Activated CD4-positive, alpha-beta T cell treated with anti-CD3 and anti-CD28 coated beads, Interleukin-2, Interleukin-4, amounts not matched to agents 100 ng/mL and 50 ng/mL, durations not matched to agents 16 hours and 8 hours (primary cell): ENCODE measurements around the gene CNIH2.
A peak's percentile ranks its signal among the peaks of the same experiment; 100 is the strongest.
"Not testable (repeated sequence)": the region's sequence is repeated elsewhere in the genome, so short reads cannot be mapped to it uniquely, and the experiment has no call there.

ENCODE experiments used
- DNase-seq: peaks from one replicate; pipeline ENCODE4 v3.0.0-alpha.2; 2020; ENCODE audit warnings: low spot score

Gene CNIH2

DNA sequence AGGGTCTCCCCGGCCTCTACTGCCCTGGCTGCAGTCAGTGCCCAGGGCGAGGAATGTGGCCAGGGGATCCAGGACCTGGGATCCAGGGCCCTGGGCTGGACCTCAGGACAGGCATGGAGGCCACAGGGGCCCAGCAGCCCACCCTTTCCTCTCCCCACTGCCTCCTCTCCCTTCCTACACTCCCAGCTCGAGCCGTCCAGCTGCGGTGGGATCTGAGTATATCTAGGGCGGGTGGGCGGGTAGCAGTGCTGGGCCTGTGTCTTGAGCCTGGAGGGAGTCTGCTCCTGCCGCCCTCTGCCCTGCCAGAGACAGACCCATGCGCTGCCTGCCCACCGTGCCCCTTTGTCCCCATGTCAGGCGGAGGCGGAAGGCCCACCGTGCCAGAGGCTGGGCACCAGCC lies 1.4 kb upstream of the CNIH2 start:
- not testable (repeated sequence) for DNase-seq

DNA sequence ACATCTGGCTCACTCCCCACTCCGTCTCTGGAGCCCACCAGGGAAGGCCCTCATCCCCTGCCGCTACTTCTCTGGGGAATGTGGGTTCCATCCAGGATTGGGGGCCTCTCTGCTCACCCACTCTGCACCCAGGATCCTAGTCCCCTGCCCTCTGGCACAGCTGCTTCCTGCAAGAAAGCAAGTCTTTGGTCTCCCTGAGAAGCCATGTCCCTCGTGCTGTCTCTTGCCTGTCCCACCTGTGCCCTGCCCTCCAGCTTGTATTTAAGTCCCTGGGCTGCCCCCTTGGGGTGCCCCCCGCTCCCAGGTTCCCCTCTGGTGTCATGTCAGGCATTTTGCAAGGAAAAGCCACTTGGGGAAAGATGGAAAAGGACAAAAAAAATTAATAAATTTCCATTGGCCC lies 911 bp upstream of the CNIH2 start:
- not testable (repeated sequence) for DNase-seq

DNA sequence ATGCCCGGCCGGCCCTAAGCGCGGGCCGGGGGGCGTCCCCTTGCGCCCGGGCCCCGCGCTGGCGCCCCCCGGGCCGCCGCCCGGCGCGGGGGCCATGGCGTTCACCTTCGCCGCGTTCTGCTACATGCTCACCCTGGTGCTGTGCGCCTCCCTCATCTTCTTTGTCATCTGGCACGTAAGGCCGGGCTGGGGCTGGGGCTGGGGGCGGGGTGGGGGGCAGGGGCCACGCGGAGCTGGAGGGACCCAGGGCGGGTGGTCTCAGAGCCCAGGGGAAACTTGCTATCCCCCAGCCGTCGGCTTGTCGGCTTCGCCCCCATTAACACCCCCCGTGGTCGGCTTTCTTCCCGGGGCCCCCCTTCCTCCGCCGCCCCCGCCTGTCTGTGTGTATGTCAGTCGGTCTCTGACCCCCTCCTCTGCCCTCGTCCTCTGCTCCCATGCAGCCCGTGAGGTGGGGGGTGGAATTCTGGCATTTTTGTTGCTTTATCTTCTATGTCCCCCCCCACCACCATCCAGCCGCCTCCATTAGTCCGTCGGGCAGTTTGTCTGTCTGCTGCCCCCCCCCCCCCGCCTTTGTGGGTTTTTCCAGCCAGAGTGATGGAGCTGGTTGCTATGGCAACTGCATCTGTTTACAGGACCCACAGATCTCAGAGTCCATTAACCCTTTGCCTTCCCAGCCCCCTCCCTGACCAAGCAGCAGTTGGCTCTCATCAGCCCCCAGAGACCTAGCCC lies 552 bp downstream of the CNIH2 start:
- no peak for DNase-seq

DNA sequence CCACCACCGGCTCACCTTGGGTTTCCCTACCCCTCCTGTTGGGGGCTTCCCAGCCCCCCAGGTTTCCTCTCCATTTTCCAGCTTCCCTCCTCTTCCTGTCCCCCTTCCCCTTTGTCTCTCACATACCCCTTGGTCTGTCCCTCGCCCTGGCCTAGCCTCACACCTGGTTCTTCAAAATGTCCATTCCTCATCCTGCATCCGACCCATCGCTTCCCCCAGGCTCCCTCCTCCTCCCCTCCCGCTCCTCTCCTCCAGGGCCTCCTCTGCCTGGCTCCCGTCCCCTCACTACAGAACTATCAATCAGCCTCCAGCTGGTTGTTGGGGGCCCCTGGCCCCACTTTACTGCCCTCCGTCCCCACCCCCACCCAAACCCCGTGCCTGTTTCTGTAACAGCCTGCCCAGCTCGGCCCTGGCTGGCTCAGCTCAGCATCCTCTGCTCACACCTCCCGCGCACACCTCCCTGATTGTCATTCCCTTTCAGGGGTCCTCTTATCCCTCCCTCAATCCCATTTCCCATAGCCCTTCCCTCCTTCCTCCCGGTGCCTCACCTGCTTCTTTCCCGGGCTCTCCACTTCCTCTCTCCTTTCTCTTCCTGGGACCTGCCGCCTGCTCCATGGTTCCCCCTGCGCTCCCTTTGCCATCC lies 1.2 kb downstream of the CNIH2 start:
- DNase-seq, result no peak

DNA sequence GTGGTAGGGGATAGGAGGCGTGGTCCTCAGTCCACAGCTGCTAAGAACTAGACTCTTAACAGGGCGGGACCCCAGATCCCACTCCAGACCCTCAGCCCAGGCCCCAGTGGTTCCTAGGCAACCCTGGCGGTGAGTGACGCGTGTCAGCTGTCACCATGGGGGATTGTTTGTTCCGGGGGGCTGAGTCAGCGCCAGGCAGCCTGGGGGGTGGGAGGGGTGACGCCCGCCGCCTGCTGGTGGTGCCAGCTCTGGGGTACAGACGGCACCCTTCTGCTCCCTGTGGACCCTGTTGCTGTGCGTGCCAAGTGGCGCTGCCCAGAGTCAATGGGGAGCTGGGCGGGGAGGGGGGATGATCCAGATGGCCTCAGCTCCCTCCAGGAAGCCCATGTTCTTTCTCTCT lies 2.5 kb downstream of the CNIH2 start:
- DNase-seq, result no peak

DNA sequence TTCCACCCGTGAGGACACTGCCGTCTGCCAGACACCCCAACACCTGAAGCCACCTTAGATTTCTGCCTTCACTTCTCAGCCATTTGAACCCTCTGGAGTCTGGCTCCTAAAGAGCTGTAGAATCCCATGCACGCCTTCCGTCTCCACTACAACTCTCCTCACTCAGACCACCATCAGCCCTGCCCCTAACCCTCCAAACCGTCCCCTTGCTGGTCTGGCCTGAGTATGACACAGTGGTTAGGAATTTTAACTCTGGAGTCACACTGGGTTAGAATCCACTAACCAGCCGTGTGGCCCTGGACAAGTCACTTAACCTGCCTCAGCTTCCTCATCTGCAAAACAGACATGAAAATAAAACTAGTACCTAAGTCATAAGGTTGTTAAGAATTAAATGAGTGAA lies 3.0 kb downstream of the CNIH2 start:
- DNase-seq, result no peak

DNA sequence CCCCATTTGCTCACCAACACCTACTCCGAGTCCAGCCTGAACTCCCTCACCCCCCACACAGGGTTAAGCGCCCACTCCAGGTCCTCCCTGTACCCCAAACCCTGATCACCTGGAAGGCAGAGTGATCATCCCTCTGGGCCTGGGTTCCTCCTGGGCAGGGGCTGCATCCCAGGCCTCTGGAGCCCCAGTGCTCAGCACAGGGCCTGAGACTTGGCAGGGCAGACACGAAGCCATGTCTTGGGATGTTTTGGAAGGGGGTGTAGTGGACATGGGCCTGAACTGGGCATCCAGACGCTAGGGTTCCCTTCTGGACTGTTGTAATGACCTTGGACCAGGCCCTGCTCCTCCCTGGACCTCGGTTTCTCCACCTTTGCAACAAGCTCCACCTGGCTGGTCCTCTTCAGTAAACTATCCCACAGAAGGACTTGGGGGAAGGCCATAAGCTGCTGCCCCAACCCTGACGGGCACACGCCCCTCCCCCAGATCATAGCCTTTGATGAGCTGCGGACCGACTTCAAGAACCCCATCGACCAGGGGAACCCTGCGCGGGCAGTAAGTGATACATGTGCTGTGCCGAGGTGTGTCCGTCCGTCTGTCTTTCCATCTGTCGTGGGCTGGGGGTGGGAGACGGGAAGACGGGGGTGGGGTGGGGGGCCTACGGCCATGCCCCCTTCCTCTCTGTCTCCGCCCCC lies 3.9 kb downstream of the CNIH2 start:
- no peak for DNase-seq

DNA sequence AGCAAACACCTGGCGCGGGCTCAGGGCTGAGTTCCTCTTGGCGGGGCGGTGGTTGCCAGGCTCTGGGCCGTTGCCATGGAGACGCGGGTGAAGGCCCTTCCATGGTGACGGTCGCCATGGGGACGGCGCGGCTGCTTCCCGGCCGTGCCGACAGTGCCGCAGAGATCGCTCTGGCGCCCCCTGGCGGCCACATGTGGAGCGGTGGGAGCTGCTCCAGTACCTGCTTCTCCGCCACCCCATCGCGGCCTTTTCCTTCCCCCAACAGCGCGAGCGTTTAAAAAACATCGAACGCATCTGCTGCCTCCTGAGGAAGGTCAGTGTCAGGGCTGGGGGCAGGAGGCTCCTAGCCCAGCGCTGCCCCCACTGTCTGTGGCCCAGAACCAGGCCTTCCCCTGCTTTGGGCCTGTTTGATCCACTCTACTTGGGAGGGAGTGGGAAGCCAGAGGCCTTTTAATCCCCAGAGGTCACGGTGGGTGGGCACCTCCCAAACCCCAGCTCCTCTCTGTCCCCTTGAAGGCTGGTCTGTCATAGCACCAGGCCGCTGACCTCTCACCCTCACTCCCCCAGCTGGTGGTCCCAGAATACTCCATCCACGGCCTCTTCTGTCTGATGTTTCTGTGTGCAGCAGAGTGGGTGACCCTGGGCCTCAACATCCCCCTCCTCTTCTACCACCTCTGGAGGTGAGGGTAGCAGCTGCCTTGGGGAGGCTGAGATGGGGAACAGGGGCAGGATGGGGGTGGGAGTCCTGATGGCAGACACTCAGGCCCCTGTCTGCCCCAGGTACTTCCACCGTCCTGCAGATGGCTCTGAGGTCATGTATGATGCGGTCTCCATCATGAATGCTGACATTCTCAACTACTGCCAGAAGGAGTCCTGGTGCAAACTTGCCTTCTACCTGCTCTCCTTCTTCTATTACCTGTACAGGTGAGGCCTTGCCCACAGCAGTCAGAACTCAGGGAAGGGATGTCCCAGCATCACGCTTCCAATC lies 4.8 kb downstream of the CNIH2 start:
- DNase-seq, result peak; percentile 99

DNA sequence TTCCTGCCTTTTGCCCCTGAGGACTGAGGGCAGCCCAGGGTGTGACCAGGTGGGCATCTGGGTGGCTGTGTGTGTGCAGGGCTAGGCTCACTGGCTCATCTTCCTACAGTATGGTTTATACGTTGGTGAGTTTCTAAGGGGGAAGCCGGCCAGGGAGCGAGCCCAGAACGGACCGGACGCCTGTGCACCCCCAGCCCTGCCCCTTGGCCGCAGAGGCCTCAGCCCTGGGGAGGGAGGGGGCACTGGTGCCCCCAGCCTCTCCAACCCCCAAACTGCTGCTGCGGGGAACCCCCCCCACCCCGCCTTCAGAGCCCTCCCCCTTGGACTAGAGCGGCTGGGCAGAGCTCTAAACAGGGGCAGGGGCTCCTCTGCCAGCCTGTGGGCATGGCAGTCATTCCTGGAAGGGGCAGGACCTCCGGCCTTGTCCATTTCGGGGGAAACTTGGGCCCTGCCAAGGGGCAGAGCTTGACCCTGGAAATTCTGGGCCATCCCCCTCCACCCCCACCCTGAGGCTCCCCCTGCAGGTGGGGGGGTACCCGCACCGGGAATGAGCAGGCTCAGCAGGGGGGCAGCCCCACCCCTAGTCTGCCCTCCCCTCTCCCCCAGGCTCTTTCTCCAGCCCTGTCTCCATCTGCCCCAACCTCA lies 5.6 kb downstream of the CNIH2 start:
- no peak for DNase-seq

DNA sequence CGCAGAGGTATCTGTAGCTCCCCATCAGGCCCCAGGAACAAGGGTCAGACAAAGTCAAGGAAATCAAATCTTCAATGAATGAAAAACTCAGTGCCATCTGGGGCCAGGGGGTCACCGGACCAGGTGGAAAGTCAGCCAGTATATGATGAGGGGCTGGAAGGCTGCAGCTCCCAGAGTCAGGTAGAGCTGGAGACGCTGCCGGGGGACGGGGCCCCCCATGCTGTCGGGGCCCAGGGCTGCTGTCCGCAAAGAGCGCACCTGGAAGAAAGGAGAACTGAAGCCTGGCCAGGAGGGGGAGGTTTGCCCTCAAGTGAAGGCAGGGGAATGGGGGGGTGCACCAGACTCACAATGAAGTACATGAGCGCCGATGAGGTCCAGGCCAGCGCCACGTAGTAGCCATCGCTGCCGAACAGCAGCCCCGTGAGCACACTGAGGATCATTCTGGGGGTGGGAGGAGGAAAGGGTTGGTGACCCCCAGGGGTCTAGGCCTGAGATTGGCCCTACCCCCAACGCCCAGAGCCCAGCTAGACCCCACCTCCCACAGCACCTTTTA lies 6.6 kb downstream of the CNIH2 start:
- no peak for DNase-seq

DNA sequence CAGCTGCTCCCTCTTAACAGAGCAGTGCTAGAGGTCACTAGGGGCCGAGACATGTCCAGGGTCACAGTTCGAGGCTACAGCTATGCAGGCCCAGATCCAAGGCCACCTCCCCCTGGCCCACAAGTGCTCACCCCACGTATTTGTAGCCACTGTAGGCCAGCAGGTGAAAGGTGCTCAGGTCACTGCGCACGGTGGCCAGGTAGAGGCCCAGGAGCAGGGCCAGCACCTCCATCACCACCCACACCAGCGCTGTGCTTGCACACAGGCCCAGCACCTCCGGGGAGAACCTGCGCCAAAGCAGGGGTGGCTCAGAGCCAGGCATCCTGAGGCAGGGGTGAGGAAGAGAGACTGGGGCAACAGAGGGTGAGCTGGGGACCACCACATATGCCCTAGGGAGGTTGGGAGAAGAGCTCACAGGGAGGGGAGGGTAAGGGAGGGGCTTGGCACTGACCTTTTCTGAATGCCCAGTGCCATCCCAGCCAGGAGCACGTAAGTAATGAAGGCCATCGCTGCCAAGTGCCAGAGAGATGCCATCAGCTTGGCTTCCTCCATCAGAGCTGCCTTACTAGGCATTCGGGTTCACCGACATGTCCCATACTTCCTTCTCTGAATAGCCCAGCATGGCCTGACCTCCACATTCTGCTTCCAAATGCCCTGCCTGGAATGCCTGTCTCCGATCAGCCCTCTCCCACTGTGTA lies 7.4 kb downstream of the CNIH2 start:
- DNase-seq, result no peak

DNA sequence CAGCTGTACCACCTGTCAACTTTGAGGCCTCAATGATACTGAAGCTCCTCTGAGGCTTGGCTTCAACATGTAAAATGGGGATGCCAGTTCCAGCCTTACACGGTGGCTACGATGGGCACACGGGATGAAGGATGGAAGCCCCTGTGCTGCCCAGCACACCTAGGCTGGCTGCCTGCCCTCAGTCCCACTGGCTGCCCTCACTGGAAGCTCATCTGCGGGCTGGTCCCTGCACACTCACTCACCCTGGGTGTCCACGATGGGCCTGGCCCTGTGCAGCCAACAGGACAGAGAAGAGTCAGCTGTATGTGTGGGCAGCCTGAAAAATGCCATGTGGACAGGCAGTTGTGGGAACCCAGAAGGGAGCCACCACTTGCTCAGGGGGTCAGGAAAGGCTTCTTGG lies 8.7 kb downstream of the CNIH2 start:
- DNase-seq, result no peak

DNA sequence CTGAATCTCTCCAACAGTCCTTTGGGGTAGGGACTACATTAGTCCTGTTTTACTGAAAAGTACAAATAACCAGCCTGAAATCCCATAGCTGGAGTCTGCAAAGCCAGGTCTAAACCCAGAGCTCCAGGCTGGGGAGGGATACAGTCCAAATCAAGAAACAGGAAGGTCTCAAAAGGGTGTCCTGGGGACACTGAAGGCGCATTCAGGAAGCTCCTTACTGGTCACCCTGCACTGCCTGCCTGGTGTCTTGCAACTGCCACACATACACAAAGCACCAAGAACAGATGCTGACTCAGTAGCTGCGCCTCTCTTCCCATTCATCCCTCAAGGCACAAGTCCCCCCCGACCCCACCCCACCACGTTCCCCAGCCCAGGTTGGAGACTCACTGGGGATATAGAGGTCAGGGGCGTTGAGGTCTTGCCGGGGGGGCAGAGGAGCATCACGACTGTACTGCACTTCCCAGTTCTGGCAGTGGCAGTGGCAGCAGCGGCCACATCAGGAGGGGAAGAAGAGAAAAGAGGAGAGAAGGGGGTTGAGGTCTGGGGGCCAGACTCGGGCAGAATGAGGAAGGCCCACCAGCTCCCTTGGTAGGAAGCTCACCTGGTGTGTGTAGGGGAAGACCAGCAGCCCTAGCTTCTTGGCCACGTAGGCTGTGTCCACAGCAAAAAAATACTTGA lies 9.4 kb downstream of the CNIH2 start:
- DNase-seq, result no peak

DNA sequence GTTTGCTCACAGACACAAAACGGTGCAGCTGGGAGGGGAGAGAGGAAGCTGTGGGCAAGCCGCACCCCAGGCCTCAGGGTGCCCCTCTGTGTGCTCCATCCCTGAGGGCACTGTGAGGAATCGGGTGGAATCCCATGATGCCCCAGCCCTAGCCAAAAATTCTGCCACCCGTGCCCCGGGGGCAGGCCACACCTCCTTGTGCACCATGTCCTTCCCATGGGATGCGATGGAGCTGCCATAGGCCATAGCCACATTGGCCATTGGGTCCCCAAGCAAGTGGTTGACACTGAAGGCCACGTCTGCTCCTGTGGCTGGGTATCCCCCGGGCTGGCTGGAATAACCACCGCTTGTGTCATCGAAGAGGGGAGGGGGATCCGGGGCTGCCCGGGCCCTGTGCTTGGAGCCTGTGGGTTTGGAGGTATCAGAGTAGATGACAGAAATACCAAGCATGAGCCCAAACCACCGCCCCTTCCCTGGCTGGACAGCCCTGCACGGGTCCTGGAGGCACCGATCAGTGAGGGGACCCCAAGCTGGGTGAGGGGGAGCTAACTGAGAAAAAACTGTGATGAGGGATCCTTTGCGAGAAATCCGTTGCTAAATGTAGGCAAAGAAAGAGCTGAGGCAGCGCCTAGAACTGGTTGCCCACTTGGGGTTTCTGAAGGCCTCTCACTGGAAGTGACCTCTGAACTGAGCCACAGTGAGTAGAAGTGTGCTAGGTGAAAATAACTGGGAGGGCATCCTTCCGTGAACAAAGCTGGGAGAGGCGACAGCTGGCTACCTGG lies 10.1 kb downstream of the CNIH2 start:
- DNase-seq, result no peak

DNA sequence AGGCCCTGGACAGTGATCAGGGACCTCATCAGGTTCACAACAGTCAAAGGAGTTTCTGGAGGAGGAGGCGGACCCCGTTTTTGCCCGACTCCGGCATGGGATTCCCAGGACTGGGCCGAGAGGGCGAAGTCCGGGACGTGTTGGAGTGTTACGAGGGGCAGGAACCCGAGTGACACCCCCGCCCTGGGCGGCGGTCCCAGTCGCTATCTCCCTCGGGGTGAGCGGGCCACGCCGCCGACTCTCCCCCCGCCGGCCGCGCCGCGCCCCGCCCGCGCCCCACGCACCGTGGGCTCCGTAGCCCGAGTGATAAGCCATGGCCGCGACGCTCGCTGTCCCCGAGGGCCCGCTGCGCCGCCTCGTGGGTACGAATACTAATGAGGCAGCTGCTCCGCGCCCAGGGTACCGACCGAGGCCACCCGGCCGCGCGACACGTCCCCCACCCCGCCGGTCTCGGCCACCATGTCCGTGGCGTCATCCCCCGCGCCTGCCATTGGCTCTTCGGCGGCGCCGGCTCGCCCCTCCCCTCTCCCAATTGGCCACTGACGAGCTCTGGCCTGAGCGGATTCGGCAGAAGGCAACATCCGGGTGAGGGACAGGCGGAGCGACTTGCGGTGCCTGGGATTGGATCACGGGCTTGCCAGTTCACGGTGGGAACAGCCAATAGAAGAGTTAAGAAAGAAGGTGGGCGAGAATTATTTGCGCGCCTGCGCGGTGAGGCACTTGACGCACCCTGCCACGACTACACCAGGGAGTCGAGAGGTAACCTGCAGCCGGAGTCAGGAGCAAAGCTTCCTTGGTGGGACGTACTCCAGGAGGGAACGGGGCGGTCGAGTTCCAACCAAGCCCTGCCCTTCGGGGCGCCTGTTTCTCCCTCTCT lies 10.9 kb downstream of the CNIH2 start, which contains the start of gene YIF1A:
YIF1A (minus strand) TSS at position 473 of the 877 bp plus-strand sequence; CDS start at position 315, 158 bp downstream.
- peak; percentile 100 for DNase-seq

DNA sequence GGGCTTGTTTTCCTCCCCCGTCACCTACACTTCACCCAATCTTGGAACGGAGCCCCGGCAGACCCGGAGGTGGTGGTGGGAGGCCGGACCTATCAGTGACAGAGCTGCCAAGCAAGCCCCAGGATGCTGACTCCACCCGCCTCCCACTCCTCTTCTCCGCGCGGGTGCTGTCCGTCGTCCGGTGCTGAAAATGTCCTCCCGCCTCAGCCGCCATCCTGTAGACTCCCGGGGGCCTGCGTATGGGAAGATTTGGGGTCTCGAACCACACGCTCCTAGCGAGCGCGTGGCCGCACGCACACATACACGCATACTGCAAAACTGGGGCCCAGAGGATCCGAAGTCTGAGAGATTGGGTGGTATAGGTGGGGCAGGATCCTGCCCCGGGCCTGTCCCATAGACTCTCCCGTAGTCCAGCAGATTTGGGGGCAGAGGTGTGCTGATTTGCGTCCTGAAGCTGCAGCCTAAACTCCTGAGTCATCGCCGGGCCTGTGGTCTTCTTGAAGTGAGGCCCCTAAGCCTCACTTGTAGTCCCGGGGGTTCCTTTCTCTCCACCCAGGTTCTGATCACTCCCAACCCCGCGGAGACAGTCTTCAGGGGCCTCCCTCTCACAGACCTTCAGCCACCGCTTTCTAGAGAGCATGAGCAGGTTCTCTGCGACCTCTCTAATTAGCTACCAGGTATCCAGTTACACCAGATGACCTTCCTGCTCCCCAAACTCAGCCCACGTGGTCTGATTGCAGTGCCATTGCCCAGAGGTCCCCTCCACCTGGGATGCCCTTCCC lies 11.8 kb downstream of the CNIH2 start:
- peak; percentile 76 for DNase-seq

DNA sequence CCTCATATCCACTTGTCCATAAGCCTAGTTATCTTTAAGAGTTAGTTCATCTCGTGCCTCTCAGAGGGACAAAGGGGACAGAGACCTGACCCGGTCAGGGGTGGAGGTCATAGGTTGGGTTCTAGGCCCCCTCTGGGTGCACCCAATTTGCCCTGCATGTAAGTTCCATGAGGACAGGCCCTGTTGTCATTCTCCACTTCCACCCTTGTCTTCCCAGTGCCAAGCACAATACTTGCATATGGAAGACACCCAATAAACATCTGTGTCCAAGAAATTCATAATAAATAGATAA lies 12.3 kb downstream of the CNIH2 start:
- no peak for DNase-seq

DNA sequence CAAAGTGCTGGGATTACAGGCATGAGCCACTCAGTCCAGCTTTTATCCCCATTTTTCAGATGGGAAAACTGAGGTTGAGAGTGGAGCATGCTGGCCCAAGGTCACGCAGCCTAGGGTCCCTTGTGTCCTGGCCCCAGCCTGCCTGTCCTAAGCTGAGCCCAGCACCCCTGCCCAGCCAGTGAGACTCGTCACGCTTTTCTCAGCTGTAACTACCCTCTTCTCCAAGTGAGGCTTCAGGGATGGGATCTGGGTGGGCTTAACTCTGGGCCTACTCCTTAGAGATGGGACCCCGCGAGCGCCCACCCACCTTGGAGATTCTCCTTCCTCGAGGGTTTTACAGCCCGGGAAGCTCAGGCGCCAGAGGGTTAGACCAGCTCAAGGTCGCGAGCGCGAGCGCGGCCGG lies 13.3 kb downstream of the CNIH2 start:
- DNase-seq, result no peak
